K562 (cell line): ENCODE results near the gene ZNF791. TPM values are rescaled to one million over a fixed set of nuclear protein-coding genes. Genes with fewer than 3 reads are reported as not detected.
A peak's percentile ranks its signal among the peaks of the same experiment; 100 is the strongest.

ENCODE experiments used
- AFF1 ChIP-seq, 2 experiments: fragments of 450-650 bp; IDR thresholded peaks; 2 replicates each; pipeline ENCODE4 v1.6.1; 2018; ENCODE audit warnings: mild to moderate bottlenecking in 2 of 2, low read depth in 1 of 2; ENCODE audit not compliant: partially characterized antibody in 2 of 2
- CEBPG ChIP-seq, 3 experiments: fragments of 200-800 bp in 1 of 3; sonication (Bioruptor generic) in 1 of 3; sonication (generic) in 1 of 3; formaldehyde crosslinking in 1 of 3; IDR thresholded peaks in 2 of 3; conservative IDR thresholded peaks in 1 of 3; 2 replicates each; pipeline versions ENCODE4 v1.6.1 to v1.8.0; 2016 to 2022; ENCODE audit warnings: missing compliant biosample characterization in 2 of 3, missing genetic modification characterization in 2 of 3, mild to moderate bottlenecking in 1 of 3, missing genetic modification reagents in 1 of 3
- CSDE1 ChIP-seq, 2 experiments: fragments of 450-650 bp; IDR thresholded peaks; 2 replicates each; pipeline ENCODE4 v1.6.1; 2016; ENCODE audit warnings: mild to moderate bottlenecking in 1 of 2
- ESRRB ChIP-seq: fragments of 250-450 bp; sonication (Bioruptor Pico); IDR thresholded peaks from 2 replicates; pipeline ENCODE4 v1.5.0; 2020; ENCODE audit warnings: mild to moderate bottlenecking, moderate library complexity, borderline replicate concordance
- HCFC1 ChIP-seq: IDR thresholded peaks from 2 replicates; pipeline ENCODE4 v1.6.1; 2012; ENCODE audit warnings: low read depth, low read length, improper control_type of control experiment
- HSF4 ChIP-seq: fragments of 250-450 bp; sonication (Bioruptor Pico); IDR thresholded peaks from 2 replicates; pipeline ENCODE4 v2.1.2; 2022; ENCODE audit warnings: mild to moderate bottlenecking, moderate library complexity, borderline replicate concordance
- MEF2D ChIP-seq: conservative IDR thresholded peaks from 2 replicates; pipeline ENCODE4 v1.6.1; 2016; ENCODE audit warnings: low read depth, missing genetic modification characterization, missing compliant biosample characterization
- NEUROD1 ChIP-seq: fragments of 150-350 bp; IDR thresholded peaks from 2 replicates; pipeline ENCODE4 v1.6.1; 2014; ENCODE audit warnings: borderline replicate concordance, low read length, low read depth; ENCODE audit not compliant: partially characterized antibody
- NFRKB ChIP-seq: fragments of 450-650 bp; IDR thresholded peaks from 2 replicates; pipeline ENCODE4 v1.6.1; 2016; ENCODE audit warnings: low read depth
- NFXL1 ChIP-seq: fragments of 450-650 bp; formaldehyde crosslinking; IDR thresholded peaks from 2 replicates; pipeline ENCODE4 v1.4.0; 2021; ENCODE audit warnings: mild to moderate bottlenecking
- PURB ChIP-seq: sonication (generic); formaldehyde crosslinking; IDR thresholded peaks from 2 replicates; pipeline ENCODE4 v1.9.0; 2021; ENCODE audit warnings: low read depth, mild to moderate bottlenecking, missing genetic modification reagents
- RBM15 ChIP-seq: fragments of 200-400 bp; formaldehyde crosslinking; IDR thresholded peaks from 2 replicates; pipeline ENCODE4 v1.6.1; 2018; ENCODE audit warnings: mild to moderate bottlenecking, low read length, moderate library complexity; ENCODE audit not compliant: insufficient read depth
- TCF3 ChIP-seq: sonication (generic); formaldehyde crosslinking; IDR thresholded peaks from 2 replicates; pipeline ENCODE4 v1.4.0; 2020; ENCODE audit warnings: mild to moderate bottlenecking, missing genetic modification reagents
- TFAM ChIP-seq: fragments of 250-450 bp; sonication (Bioruptor Pico); conservative IDR thresholded peaks from 2 replicates; pipeline ENCODE4 v1.5.0; 2021; ENCODE audit warnings: mild to moderate bottlenecking, moderate library complexity
- XRCC5 ChIP-seq: fragments of 200-400 bp; formaldehyde crosslinking; IDR thresholded peaks from 2 replicates; pipeline ENCODE4 v1.6.1; 2017; ENCODE audit warnings: low read depth, mild to moderate bottlenecking, low read length
- YBX1 ChIP-seq: fragments of 450-650 bp; IDR thresholded peaks from 2 replicates; pipeline ENCODE4 v1.7.1; 2016; ENCODE audit warnings: mild to moderate bottlenecking
- ZNF449 ChIP-seq: fragments of 250-450 bp; sonication (Bioruptor Pico); IDR thresholded peaks from 2 replicates; pipeline ENCODE4 v1.8.0; 2022; ENCODE audit warnings: moderate library complexity, mild to moderate bottlenecking, inconsistent platforms
- ZNF561 ChIP-seq: fragments of 450-650 bp; formaldehyde crosslinking; conservative IDR thresholded peaks from 2 replicates; pipeline ENCODE4 v1.4.0; 2020; ENCODE audit warnings: mild to moderate bottlenecking, moderate library complexity
- ZNF583 ChIP-seq: fragments of 250-450 bp; sonication (Bioruptor Pico); IDR thresholded peaks from 2 replicates; pipeline ENCODE4 v1.4.0; 2020
- ZZZ3 ChIP-seq: fragments of 450-650 bp; IDR thresholded peaks from 2 replicates; pipeline ENCODE4 v1.6.1; 2016; ENCODE audit warnings: antibody characterized with exemption, mild to moderate bottlenecking, moderate library complexity
- polyA plus RNA-seq, 8 experiments: library from polyadenylated mRNA; depleted of rRNA in 4 of 8; stranded (reverse) in 5 of 8; unstranded in 3 of 8; fragments of >200 nt; fragmentation: Nextera tagmentation in 2 of 8; fragmentation: Illumina TruSeq in 1 of 8; extraction: Ambion mirVana in 2 of 8; extraction: Trizol in 1 of 8; gene quantifications; 2 replicates each; pipeline versions ENCODE4 v1.2.1 to v1.2.3, GENCODE V29; 2011 to 2014; ENCODE audit warnings: inconsistent platforms in 1 of 8, missing spikeins in 1 of 8
- total RNA-seq, 7 experiments: library from RNA; depleted of rRNA in 6 of 7; stranded (reverse); fragments of >200 nt in 6 of 7; fragmentation: Illumina TruSeq in 2 of 7; extraction: Trizol in 2 of 7; gene quantifications; 2 replicates each; pipeline versions ENCODE4 v1.2.1 to v1.2.3, GENCODE V29; 2011 to 2021; ENCODE audit warnings: low replicate concordance in 1 of 7

The ZNF791 gene
- total and polyA plus RNA-seq, 9 of the 15 experiments (the other 6 are each of a cell fraction or from before 2014, with no cell fraction given) = 7.8 to 22.7 (median 13.1) TPM

GRCh38 chr19:12669270-12670158 is 58.8 kb downstream of the ZNF791 start (continued):
- no peak for TF ChIP-seq TCF3 (CRISPR knock-in tag)
- TF ChIP-seq ZZZ3 = 0 out of 2 replicates have a peak, but pooled peaks have one; percentile 63
- TF ChIP-seq NFXL1 = no peak
- no peak for TF ChIP-seq YBX1
- peak; percentile 96 for TF ChIP-seq NFRKB
- no peak for TF ChIP-seq ZNF449 (CRISPR knock-in tag)
- TF ChIP-seq PURB (CRISPR knock-in tag) = no peak
- no peak for TF ChIP-seq NEUROD1
- TF ChIP-seq MEF2D = 0 out of 2 replicates have a peak, but pooled peaks have one; percentile 54
- TF ChIP-seq TFAM = no peak
- TF ChIP-seq ESRRB (CRISPR knock-in tag) = no peak
- TF ChIP-seq CEBPG (CRISPR knock-in tag; IDR thresholded peaks at IDR 0.05) = no peak
- TF ChIP-seq CEBPG (tag; conservative IDR thresholded peaks at IDR 0.05 in 1 of 2, IDR thresholded peaks at IDR 0.05 in 1 of 2) = no peak
- TF ChIP-seq HCFC1 = peak; percentile 83
- peak; percentile 45 to 96 for TF ChIP-seq AFF1 (IDR thresholded peaks at IDR 0.05; ENCODE audit: low read depth in 1 of 2, partially characterized antibody in 2 of 2)
- TF ChIP-seq XRCC5 = peak; percentile 96
- no peak for TF ChIP-seq RBM15
- no peak for TF ChIP-seq HSF4
- TF ChIP-seq CSDE1 (IDR thresholded peaks at IDR 0.05) = no peak
- no peak for TF ChIP-seq ZNF583 (CRISPR knock-in tag)
- TF ChIP-seq ZNF561 (CRISPR knock-in tag) = 0 out of 2 replicates have a peak, but pooled peaks have one; percentile 46
